Embryonic facial prominence (tissue), 1 donor: ENCODE results near the gene MPP2.
"Not testable (repeated sequence)": the region's sequence is repeated elsewhere in the genome, so short reads cannot be mapped to it uniquely, and the experiment has no call there.

ENCODE experiments used
- DNase-seq: peaks from one replicate; pipeline ENCODE4 v3.0.0-alpha.2; 2016; ENCODE audit errors: extremely low spot score

The MPP2 gene

DNA sequence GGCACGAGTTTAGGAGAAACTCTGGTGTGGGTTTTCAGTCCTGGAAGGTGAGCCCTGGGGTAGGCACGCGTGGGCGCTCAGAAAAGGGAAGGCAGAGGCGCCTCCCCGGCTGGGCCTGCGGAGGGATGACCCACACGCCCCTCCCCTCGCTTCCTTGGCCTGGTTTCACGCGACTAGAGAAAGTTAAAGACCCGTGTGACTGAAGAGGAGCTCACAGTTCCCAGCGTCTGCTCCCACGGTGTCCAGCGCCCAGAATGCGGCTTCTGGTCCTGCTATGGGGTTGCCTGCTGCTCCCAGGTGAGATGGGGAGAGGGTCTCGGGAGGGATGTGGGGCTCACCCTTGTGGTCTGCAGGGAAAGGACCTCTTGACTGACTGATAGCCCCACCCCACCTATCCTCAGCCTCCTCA, 60.4 kb downstream of the MPP2 start, which contains the start of gene CD300LG:
CD300LG (plus strand) TSS at position 214 of the 409 bp plus-strand sequence; CDS start at position 255, 41 bp downstream.
- DNase-seq: no peak

DNA sequence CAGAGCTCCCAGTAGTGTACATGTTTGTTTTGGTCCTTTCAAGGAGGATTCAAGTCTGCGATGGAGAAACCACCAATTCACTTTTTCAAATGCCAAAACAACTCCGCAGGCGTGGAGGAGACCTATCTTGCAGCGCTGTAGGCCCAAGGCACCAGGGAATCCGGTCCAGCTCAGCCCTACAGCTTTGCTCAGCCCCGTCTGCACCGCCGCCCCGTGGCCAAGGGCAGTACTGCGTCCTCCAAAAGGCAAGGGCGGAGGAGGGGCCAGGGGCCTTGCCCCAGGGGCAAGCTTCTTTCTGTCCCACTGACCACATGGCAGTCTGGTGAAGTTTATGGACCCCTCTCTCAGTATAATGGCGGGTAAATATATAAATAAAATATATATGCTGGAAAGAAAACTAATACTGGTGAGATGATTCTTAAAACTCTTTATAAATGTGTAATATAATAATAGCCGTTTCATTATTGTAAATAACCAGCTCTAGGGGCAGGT, 61.1 kb downstream of the MPP2 start:
- no peak for DNase-seq

DNA sequence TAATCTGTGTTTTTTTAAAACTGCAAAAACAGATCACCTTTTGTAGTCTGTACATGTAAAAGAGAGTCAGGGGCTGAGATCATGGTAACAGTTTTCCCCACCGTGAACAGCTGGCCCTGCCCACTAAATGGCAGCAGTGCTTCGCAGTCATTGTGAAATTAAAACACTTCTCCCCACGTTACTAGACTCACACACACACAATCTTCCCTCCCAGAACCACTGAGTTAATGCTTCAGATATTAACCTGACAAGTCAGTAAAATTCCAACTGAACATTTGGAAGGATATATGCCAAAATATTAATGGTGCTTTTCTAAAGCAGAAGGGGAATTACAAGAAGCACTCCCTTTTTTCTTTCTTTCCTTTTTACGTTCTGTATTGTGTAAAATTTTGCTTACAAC, 61.6 kb downstream of the MPP2 start:
- DNase-seq: no peak

DNA sequence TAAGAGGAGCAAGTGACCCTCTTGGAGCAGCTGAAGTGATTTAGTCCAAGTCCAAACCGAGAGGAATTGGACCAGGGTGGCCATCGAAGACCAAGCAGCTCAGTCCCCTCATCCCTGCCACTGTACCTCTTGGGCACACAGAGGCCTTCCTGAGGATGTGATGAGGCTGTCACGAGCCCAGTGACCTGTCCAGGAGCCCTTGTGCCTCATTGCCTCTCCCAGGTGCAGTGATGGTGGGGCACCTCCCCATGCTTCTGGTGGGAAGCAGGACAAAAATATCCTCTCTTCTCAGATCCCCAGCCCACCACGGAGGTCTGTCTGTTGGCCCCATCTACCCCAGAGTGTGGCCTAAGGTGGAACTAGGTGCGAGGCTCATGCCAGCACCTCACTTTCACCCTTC, 63.1 kb downstream of the MPP2 start:
- DNase-seq: no peak

DNA sequence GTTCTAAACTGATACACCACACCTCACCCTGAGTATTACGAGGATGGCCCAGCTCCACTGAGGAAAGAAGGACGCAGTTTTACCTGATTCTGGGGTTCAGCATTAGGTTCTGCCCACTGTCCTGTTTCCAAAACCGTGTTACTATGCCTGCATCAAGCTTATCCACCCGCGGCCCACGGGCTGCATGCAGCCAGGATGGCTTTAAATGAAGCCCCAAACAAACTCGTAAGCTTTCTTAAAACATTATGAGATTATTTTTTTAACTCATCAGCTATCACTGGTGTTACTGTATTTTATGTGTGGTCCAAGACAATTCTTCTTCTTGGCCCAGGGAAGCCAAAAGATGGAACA, 64.4 kb downstream of the MPP2 start:
- no peak for DNase-seq

DNA sequence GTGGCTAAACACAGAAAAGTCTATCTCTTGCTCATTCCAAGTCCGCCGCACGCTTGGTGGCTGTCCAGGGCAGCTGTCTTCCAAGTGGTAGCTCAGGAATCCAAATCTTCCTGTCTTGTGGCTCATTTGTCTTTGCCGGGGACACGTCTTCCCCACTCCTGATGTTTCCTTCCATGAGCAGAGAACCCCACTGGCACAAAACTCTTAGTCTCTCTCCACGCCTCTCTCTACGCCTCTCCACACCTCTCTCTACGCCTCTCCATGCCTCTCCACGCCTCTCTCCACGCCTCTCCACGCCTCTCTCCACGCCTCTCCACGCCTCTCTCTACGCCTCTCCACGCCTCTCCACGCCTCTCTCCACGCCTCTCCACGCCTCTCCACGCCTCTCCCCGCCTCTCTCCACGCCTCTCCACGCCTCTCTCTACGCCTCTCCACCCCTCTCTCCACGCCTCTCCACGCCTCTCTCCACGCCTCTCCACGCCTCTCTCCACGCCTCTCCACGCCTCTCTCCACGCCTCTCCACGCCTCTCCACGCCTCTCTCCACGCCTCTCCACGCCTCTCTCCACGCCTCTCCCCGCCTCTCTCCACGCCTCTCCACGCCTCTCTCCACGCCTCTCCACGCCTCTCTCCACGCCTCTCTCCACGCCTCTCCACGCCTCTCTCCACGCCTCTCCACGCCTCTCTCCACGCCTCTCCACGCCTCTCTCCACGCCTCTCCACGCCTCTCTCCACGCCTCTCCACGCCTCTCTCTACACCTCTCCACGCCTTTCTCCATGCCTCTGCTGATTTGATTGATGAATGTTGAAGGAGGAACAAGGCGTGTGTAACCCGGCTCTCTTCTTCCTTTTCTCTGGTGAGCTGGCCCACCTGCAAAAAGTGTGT, 65.0 kb downstream of the MPP2 start:
- DNase-seq: not testable (repeated sequence)

DNA sequence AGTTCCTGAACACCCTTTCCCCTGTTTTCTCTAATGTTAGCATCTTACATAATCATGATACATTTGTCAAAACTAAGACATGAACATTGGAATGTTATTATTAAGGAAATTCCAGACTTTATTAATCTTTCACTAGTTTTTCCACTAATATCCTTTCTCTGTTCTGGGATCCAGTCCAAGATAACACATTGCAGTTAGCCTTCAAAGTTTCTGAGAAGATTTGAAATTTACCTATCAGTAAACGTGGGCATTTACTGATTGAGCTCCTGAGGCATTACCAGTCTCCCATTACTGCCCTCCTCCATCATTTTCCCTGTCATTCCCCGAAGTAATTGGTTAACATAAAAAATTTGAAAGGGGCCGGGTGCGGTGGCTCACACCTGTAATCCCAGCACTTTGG, 66.1 kb downstream of the MPP2 start:
- DNase-seq: no peak

DNA sequence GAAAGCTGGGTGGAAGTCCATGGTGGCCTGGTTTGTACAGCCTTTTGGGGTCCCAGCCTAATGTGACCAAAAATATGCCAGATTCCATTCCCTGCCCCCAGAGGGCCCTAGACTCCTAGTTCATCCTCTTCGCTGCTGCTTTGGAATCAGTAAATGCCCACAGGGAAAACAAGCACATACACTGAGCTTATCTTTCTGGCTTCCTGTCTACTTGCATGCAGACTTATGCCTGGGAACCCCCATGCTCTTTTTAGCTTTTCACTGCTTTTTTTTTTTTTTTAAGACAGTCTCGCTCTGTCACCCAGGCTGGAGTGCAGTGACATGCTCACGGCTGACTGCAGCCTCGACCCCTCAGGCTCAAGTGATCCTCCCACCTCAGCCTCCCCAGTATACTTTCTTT, 66.5 kb downstream of the MPP2 start:
- no peak for DNase-seq

DNA sequence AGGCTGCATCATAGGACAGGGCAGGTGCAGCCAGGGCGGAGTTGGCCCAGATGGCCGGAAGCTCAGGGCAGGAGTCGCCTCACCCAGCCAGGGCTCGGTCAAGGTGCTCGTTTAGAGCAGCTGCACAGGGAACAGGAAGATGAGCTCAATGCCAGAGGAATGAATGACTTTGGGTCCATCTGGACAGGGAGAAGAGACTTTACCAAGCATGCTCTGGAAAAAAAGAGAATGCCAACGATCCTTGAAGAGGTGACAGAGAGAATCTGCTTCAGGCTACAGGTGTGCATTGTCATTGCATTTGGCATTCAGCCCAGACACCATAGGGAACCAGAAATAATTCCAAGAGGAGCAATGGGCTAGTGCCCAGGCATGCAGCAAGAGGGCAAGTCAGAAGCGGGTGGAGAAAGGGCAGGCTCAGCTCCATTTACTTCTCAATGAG, 67.6 kb downstream of the MPP2 start:
- DNase-seq: no peak

DNA sequence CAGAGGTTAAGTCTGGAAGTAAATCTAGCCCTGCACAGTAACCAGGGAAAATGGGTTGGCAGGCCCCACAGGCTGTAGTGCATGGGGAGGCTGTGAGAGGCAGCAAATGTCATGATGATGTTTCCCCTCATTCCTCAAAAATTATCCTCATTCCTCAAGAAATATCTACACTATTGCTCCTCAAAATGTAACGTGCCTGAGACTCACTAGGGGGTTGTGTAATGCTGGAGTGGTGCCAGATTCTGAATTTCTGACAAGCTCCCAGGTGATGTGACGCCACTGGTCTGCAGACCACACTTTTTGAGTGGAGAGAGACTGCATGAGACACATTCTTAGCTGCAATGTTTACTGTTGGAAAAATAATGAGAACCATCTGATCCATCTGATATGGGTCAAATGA, 73.2 kb downstream of the MPP2 start:
- no peak for DNase-seq

DNA sequence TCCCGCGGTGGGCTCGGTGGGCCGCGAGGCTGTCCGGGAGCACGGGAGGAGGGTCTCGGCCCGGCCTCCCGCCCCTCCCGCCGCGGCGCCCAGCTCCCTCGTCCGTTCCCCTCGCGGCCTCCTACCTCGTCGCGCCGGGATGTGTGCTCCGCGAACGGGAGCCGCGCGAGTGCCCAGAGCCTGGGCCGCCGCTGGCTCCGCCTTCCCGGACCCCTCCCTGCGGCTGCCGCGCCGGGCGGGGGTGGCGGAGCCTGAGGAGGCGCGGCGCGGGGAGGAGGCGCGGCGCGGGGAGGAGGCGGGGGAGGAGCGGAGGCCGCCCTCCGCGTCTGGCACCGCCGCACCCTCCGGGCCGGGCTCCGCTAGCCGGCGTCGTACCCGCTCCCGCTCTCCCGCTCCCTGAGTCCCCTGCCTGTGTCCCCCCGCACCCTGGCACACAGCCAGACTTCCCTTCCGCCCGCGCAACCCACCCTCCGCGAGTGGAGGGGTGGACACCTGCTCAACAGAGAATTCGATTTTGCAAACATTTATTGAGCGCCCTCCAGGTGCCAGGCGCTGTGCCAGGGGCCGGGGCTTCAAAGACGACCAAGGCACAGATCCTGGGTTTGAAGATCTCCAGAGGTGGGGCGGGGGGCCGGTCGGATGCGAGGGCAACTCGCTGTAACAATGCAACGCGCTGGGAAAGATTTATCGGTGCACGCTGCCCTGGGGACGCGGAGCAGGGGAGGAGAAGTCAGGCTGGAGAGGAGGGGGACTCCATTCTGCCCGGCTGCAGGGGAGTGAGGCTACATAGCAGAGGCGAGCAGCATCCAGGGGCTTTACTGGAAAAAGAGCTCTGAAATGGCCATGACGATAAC, 74.1 kb downstream of the MPP2 start, which contains the start of gene MPP3:
MPP3 (minus strand) TSS at position 171 of the 854 bp plus-strand sequence. CDS start 1,240 bp downstream, outside the sequence.
- peak; percentile 53 for DNase-seq

DNA sequence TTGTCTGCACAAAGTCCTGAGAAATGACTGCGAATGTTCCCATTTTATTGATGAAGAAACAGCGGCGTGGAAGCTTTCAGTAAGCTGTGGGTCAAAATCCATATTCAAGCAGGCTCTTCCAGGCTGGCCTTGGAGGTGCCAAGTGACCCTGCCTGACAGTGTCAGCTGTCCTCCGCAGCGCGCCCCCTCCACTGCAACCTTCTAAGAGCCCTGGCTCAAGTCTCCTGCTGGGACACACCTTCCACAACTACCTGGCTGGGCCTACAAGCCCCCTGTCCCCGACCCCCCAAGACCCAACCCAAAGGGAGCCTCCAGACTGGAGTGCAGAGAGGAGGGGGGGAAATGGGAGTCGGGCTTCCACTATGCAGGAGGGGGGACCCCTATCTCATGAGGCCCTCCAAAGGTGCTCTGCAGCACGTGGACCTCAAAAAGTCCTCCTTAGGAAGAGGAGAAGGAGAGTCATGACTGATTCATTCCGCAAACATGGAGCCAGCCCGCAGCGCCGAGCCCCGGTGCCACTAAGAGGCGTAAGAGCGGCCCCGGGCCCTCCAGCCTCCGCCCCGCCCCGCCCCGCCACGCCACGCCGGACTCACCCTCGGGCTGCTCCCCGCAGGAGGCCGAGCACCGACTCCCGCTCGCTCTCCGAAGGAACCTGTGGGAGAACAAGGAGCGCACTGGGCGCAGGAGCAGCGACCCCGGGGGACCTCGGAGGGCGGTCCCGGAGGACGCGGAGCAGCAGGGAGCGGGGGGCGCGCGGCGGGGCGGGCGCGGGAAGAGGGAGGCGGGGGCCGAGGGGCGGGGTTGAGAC, 75.0 kb downstream of the MPP2 start:
- DNase-seq: no peak

DNA sequence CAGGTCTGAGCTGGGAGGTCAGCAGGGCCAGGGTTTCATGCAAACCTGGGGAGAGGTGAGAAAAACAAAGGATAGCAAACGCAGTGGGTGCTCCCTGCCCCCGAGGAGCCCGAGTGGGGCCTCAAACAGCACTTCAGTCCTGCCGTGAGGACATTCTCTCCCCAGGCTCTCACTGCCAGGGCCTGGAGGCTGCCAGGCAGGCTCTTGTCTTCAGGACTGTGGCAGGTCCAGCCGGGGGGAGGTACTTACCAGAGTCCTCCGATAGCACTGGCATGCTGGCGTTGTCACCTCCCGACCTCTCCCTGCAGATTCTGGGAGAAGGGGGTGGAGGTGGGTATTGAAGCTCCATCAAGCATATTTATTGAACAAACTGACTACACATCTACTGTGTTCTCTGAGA, 75.7 kb downstream of the MPP2 start:
- no peak for DNase-seq

DNA sequence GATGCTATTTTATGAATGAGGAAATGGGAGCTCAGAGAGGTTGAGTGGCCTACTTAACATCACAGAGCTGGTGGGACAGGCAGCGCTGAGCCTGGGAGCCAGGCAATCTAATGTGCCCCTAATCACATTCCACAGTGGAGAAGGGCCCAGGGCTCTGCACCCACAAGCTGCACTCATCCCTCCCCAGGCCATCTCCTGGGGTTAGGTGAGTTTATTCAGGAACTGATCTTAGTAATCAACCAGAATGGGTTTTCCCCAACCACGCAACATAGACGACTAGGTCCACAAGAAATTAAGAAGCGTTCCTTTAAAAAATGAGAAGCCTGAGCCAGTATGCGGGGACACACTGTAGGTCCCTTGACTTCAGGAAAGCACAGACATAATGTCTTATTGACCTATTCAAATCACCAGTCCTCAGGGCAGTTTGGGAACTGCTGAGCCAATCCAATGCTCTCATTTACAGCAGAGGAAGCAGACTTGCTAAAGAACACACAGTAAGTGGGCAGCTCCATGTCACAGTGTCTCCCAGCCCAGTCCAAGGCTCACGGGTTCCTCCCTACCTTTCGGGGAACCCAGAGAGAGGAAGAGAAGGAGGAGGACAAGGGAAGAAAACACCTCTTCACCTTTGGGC, 76.7 kb downstream of the MPP2 start:
- no peak for DNase-seq

DNA sequence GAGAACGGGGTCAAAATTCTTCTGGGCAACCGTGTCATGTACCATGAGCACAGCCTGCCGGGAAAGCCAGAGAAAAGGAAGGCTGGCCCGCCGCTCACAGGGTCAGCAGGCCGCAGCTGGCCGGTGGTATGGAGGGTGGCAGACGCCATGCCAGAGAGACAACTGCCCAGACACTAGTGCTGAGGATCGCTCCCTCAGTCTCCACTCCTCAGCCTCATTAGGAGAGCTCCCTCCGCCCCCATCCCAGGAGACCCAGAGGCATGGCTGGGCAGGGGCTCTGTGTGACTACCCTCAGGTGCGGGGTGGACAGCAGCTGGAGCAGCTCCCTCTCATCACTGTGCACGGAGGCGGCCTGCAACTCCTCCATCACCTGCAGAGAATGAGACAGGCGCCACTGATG, 77.6 kb downstream of the MPP2 start:
- DNase-seq: no peak

DNA sequence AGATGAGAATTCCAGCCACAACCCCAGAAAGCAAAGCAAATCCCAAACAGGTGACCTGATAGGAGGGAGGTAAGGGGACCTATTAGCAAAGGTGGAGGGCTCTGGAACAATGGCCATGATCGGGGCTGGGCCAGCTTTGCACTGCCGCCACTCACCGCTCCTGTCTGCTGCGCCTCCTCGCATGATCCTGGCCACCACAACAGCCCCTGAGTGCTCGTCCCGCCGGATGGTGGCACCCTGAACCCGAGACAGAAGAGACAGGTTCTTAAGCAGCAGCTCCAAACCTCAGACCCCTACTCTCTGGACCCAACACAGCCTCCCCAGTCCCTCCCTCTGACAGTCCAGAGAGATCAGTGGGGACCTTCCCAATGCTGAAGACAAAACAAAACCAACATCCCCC, 79.7 kb downstream of the MPP2 start:
- no peak for DNase-seq

DNA sequence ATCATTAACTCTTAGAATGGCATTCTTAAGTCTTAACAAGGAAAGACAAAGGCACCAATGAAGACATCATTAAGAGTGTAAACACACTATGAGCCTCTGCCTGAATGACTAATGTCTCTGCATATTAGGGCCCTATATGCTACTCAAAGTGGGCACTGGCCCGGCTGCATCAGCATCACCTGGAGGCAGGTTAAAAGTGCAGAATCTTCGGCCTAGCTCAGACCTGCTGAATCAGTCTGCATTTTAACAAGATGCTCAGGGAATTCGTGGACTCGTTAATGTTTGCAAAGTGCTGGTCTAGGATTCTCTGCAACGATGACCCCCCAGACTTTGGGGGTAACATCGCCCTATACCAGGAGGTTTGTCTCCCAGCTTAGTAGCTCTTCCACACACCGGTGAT, 81.1 kb downstream of the MPP2 start:
- DNase-seq: no peak

DNA sequence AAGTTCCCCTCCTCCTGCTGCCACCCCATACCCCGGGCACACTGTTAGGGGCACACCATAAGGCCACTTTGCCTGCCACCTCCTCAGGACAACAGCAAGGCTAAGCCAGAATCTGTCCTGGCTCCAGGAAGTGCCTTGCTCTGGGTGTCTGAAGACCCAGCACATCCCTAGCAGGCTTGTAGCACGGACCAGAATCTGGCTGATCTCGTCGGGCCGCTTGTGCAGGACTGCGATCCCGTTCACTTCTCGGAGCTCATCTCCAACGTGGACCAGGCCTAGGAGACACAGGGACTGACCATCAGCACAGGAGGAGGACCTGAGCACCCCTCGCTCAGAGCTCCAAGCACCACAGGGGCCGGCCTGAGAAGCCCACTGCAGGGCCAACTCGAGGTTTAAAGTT, 81.8 kb downstream of the MPP2 start:
- no peak for DNase-seq
